CD4-positive, alpha-beta memory T cell (primary cell): ENCODE data around the gene HOXB7. TPM values are rescaled to one million over a fixed set of nuclear protein-coding genes. Genes with fewer than 3 reads are reported as not detected.
A peak's percentile ranks its signal among the peaks of the same experiment; 100 is the strongest.

Experiments used
- CTCF ChIA-PET: fragments of 350-600 bp; sonication (Branson Sonifier 250); formaldehyde crosslinking; loops from one replicate; lab custom pipeline; 2021; ENCODE audit warnings: inconsistent platforms; ENCODE audit not compliant: partially characterized antibody; lab: Charles Lee
- POLR2A ChIA-PET: fragments of 350-600 bp; sonication (Branson Sonifier 250); formaldehyde crosslinking; loops from one replicate; lab custom pipeline; 2021; ENCODE audit not compliant: partially characterized antibody; lab: Charles Lee
- DNase-seq, 5 donors: peaks; one replicate each; pipeline versions ENCODE4 v3.0.0 to v3.0.0-alpha.2; 2020 to 2022; ENCODE audit warnings: mixed read lengths in 1 of 5
- H3K27ac ChIP-seq: one replicate; pipeline ENCODE4 v1.7.0; 2013; ENCODE audit warnings: low read depth, low read length
- H3K27me3 ChIP-seq: 2 replicates; pipeline ENCODE4 v1.7.0; 2013; ENCODE audit warnings: mild to moderate bottlenecking, low read length, moderate library complexity; ENCODE audit not compliant: insufficient read depth
- H3K36me3 ChIP-seq: 2 replicates; pipeline ENCODE4 v1.7.0; 2013; ENCODE audit warnings: mild to moderate bottlenecking, low read length, moderate library complexity; ENCODE audit not compliant: insufficient read depth
- H3K4me1 ChIP-seq: 2 replicates; pipeline ENCODE4 v1.7.0; 2013; ENCODE audit warnings: mild to moderate bottlenecking, low read length, moderate library complexity; ENCODE audit not compliant: insufficient read depth
- H3K4me3 ChIP-seq, 2 donors: one replicate each; pipeline ENCODE4 v1.7.0; 2013; ENCODE audit warnings: low read length in 2 of 2, mild to moderate bottlenecking in 1 of 2
- H3K9me3 ChIP-seq, 2 donors: one replicate each; pipeline ENCODE4 v1.7.0; 2013; ENCODE audit warnings: low read length in 2 of 2, control low read depth in 1 of 2; ENCODE audit not compliant: control insufficient read depth in 1 of 2
- H3K27ac Mint-ChIP-seq, 7 donors: one replicate each; pipeline ENCODE4 v1.8.0; 2020 to 2021; ENCODE audit warnings: mixed read lengths in 7 of 7, mild to moderate bottlenecking in 6 of 7, inconsistent platforms in 3 of 7, moderate library complexity in 3 of 7
- H3K27me3 Mint-ChIP-seq, 2 donors: one replicate each; pipeline ENCODE4 v1.8.0; 2020 to 2021; ENCODE audit warnings: mixed read lengths in 2 of 2
- H3K36me3 Mint-ChIP-seq, 2 donors: one replicate each; pipeline ENCODE4 v1.8.0; 2020 to 2021; ENCODE audit warnings: mixed read lengths in 2 of 2, inconsistent platforms in 1 of 2, mild to moderate bottlenecking in 1 of 2
- H3K4me1 Mint-ChIP-seq, 4 donors: one replicate each; pipeline ENCODE4 v1.8.0; 2020 to 2021; ENCODE audit warnings: mixed read lengths in 4 of 4, mild to moderate bottlenecking in 1 of 4
- H3K4me3 Mint-ChIP-seq, 8 donors: one replicate each; pipeline ENCODE4 v1.8.0; 2020 to 2021; ENCODE audit warnings: mixed read lengths in 8 of 8, mild to moderate bottlenecking in 7 of 8, moderate library complexity in 6 of 8, inconsistent platforms in 3 of 8
- H3K9me3 Mint-ChIP-seq, 8 donors: one replicate each; pipeline ENCODE4 v1.8.0; 2020 to 2021; ENCODE audit warnings: mixed read lengths in 8 of 8, mild to moderate bottlenecking in 5 of 8, inconsistent platforms in 3 of 8, moderate library complexity in 1 of 8
- intact Hi-C: fragments of 100-400 bp; cut with micrococcal nuclease; formaldehyde crosslinking; loops from one replicate; pipeline ENCODE4 v1.15.1; 2023
- polyA plus RNA-seq, 2 donors: library from polyadenylated mRNA; unstranded; fragments of 300-500 nt; fragmentation: Illumina TruSeq; gene quantifications; one replicate each; pipeline ENCODE4 v1.2.3, GENCODE V29; 2021
- total RNA-seq, 2 experiments: library from RNA; stranded (reverse); gene quantifications; one replicate each; pipeline ENCODE4 v1.2.3, GENCODE V29; 2021

The HOXB7 gene
- total and polyA plus RNA-seq, 4 experiments from 2014 or later, result 0.23 to 1.3 (median 0.25) TPM; not detected in 1

DNA sequence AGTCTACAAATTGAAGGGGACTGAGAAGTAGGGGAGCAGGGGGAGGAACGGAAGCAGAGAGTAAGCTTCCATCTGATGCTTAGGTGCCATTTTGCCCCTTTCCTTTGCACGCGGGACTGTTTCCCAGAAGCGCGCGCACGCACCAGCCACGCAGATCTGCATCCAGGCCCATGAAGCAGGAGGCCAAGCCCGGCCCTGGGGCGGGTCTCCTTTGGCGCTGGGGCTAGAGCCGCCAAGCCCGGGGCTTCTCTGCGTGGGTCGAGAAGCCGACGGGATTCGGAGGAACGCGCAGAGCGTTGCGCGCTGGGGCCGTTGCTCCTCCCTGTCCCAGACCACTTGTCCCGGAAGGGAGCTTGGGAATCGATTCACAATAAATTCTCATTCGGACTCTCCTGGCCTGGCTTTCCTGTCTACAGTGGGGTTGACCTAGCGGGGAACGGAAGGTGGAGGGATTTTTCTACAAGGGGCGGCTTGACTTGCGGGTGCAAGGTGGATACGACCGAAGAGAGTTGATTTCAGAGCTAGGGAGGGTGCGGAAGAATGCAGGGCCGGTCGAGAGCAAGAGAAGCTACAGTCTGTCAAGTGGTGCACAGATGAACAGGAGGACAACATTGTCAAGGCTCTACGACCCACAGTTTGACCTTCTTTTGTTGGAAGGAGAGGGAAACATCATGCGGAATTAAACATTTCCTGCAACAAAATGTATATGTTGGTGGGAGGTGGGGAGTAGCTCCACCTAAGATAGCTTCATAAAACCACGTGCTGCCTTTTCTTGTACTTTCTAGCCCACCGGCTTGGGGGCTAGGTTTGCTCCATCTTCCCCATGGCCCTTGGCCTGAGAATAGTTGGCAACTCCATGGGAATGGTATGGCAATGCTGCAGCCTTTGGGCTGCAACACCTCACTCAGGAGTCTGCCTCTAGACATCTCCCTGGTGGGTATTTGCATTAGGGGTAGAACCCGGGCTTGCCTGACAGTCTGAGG lies 10.9 kb upstream of the HOXB7 start:
- CTCF ChIA-PET, result interaction anchor here (1.1 to 3.3 kb wide), 4 partner anchors 7 to 542 kb away, joined by 3 to 16 read pairs (median 4); partner anchors contain the start of gene HOXB8

DNA sequence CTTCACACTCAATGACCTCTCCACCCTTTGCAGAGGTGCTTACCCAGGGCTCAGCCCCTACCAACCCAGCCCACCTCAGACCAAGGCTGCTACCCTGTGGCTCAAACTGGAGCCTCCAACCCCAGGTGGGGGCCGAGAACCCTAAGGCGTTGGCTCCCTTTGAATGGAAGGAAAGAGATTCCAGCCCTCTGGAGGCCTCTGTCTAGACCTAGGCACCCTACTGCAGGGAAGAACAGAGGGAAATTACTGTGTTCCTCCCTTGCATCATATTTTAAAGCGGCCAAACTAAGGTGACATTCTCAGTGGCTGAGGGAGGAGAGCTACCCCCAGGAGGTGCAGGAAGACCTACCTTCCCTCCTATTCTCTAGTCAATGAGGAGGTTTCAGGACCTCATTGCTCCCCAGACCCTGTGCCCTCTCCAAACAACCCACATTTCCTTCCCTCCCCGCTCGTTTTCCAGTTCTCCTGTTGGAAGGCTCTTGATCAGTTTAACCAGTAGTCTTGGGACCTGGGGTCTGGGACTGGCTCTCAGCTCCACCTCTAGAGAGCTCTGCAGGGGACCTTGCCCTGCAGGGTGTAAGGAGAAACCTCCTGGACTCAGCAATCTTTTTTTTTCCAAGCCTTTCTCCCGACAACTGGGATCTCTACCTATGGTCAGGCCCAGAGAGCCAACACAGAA lies 9.8 kb upstream of the HOXB7 start:
- intact Hi-C loops, result no loop called here

More for the DNA sequence above, 10.9 kb upstream of the HOXB7 start:
- POLR2A ChIA-PET, result no interaction called here
- H3K4me1 Mint-ChIP-seq, result peaks cover 14 to 44% (median 21%) of the 10 kb centered on the region in 4 donors
- no peak overlapping the region for H3K4me3 ChIP-seq
- DNase-seq, result no peak
- no peaks in the 10 kb centered on the region for H3K9me3 ChIP-seq
- no peaks in the 10 kb centered on the region for H3K36me3 ChIP-seq
- H3K4me1 ChIP-seq, result peaks cover 38% of the 10 kb centered on the region
- H3K27ac Mint-ChIP-seq, result peak overlapping the region in 1 of 7 donors; percentile 25
- intact Hi-C loops, result no loop called here
- H3K36me3 Mint-ChIP-seq, result no peaks in the 10 kb centered on the region
- peaks cover 79% of the 10 kb centered on the region for H3K27me3 ChIP-seq
- peaks cover 62 to 76% of the 10 kb centered on the region in 2 donors for H3K27me3 Mint-ChIP-seq
- no peak overlapping the region for H3K27ac ChIP-seq
- peaks cover 0 to 1% (median 0%) of the 10 kb centered on the region in 8 donors for H3K9me3 Mint-ChIP-seq
- H3K4me3 Mint-ChIP-seq, result peak overlapping the region in 1 of 8 donors; percentile 53

DNA sequence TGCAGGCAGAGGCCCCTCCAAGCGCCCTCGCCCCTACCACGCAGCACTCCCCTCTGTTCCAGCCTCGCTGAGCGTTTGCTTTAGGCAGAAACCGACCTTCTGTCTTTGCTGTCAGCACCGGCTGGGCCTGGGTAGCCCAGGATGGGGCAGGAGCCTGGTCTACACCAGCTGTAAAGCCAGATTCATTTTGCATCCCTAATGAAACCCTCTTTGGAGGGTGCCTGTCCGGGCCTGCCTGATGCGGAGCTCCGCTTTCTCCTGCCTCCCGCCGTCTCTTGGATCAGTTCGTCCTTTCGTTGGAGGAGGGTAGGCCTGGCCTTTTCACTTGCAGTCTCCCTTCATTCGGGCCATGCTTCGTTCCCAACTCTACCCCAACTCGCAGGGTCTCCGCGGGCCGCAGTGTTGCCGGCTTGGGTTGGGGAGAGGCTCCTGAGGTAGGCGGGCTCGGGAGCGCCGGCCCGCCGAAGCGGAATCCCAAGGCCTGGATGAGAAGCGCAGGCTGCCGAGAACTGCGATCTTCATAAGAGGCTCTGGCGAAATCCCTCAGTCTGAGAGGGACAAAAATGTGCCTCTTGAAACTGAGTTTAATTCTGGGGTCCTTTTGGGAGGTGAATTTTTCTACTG lies 9.1 kb upstream of the HOXB7 start:
- peak overlapping the region in 1 of 7 donors; percentile 79 for H3K27ac Mint-ChIP-seq
- no peak for DNase-seq
- intact Hi-C loops, result loop anchor here (2.0 kb wide), 1 partner anchor 843 kb away; no protein-coding TSS in a partner anchor

More for the DNA sequence above, 9.8 kb upstream of the HOXB7 start:
- peaks cover 68 to 80% of the 10 kb centered on the region in 2 donors for H3K27me3 Mint-ChIP-seq
- no peak overlapping the region for H3K4me3 Mint-ChIP-seq
- Histone ChIP-seq H3K4me1 (peaks cover 29% of the 10 kb centered on the region), H3K27me3 (peaks cover 89% of the 10 kb centered on the region), H3K4me3 (no peak overlapping the region), H3K36me3 (no peaks in the 10 kb centered on the region), H3K9me3 (no peaks in the 10 kb centered on the region), H3K27ac (no peak overlapping the region)
- H3K4me1 Mint-ChIP-seq, result peaks cover 11 to 41% (median 18%) of the 10 kb centered on the region in 4 donors
- peak overlapping the region in 1 of 7 donors; percentile 79 for H3K27ac Mint-ChIP-seq
- DNase-seq, result no peak
- H3K36me3 Mint-ChIP-seq, result no peaks in the 10 kb centered on the region
- CTCF ChIA-PET, result interaction anchor here (1.1 to 3.2 kb wide), 4 partner anchors 8 to 540 kb away, joined by 3 to 26 read pairs (median 8); no protein-coding TSS in a partner anchor
- POLR2A ChIA-PET, result no interaction called here
- H3K9me3 Mint-ChIP-seq, result peaks cover 0 to 4% (median 0%) of the 10 kb centered on the region in 8 donors

DNA sequence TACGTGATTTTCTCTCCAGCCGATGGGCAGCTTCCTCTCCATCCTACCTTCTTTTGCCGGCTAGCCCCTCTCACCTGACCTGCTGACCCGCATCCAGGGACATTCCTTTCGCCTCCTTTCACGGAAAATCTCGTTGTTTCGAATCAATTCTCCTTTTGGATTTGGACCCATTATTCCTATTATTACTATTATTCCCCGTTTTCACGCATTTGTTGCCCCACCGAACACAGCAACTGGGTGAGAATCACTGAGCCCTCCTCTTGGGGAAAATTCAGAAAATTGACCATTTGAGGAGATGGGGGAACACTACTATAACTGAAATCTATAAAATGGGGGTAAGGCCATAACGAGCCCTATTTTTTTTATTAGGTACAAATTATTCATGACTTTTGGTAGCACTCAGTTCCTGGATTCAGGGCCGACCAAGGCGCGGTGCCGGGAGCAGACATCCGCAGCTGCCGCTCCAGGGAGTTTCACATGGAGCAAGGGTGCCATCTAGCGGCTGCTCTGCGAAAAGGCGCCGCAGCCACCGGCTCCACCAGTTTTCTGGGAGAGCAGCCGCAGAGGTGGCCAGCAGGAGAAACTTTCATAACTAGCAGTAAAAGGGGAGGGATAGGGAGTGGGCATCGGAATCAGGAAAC lies 7.6 kb upstream of the HOXB7 start:
- peaks cover 89% of the 10 kb centered on the region for H3K27me3 ChIP-seq
- CTCF ChIA-PET, result interaction anchor here (0.5 to 3.2 kb wide), 30 partner anchors 11 to 734 kb away, joined by 3 to 27 read pairs (median 4); partner anchors contain the start of gene HOXB5
- H3K9me3 ChIP-seq, result no peaks in the 10 kb centered on the region
- H3K27ac ChIP-seq, result no peak overlapping the region
- Mint-ChIP-seq H3K4me1 (peaks cover 17 to 59% (median 30%) of the 10 kb centered on the region in 4 donors), H3K27me3 (peaks cover 71 to 83% of the 10 kb centered on the region in 2 donors), H3K4me3 (peak overlapping the region in 6 of 8 donors; percentile 16 to 59 (median 35)), H3K9me3 (peaks cover 0 to 6% (median 0%) of the 10 kb centered on the region in 8 donors), H3K36me3 (no peaks in the 10 kb centered on the region), H3K27ac (peak overlapping the region in 4 of 7 donors; percentile 75 to 91 (median 80))
- POLR2A ChIA-PET, result interaction anchor here (1.0 to 1.3 kb wide), 2 partner anchors 9 to 19 kb away, joined by 3 to 4 read pairs; no protein-coding TSS in a partner anchor
- intact Hi-C loops, result loop anchor here (1.0 to 2.0 kb wide), 6 partner anchors 282 to 842 kb away; no protein-coding TSS in a partner anchor
- H3K36me3 ChIP-seq, result no peaks in the 10 kb centered on the region
- peak; percentile 73 to 84 (median 77) for DNase-seq
- peaks cover 35% of the 10 kb centered on the region for H3K4me1 ChIP-seq
- no peak overlapping the region for H3K4me3 ChIP-seq

More for the DNA sequence above, 9.1 kb upstream of the HOXB7 start:
- ChIA-PET POLR2A (no interaction called here), CTCF (interaction anchor here (1.2 to 3.2 kb wide), 3 partner anchors 9 to 539 kb away, joined by 3 to 26 read pairs (median 13); no protein-coding TSS in a partner anchor)
- no peak overlapping the region for H3K4me3 Mint-ChIP-seq
- H3K9me3 Mint-ChIP-seq, result peaks cover 0 to 4% (median 0%) of the 10 kb centered on the region in 8 donors
- peaks cover 25% of the 10 kb centered on the region for H3K4me1 ChIP-seq
- no peaks in the 10 kb centered on the region for H3K9me3 ChIP-seq
- H3K27me3 ChIP-seq, result peaks cover 90% of the 10 kb centered on the region
- H3K27me3 Mint-ChIP-seq, result peaks cover 70 to 84% of the 10 kb centered on the region in 2 donors
- H3K36me3 Mint-ChIP-seq, result no peaks in the 10 kb centered on the region
- H3K27ac ChIP-seq, result no peak overlapping the region
- H3K4me3 ChIP-seq, result no peak overlapping the region
- H3K36me3 ChIP-seq, result no peaks in the 10 kb centered on the region
- H3K4me1 Mint-ChIP-seq, result peaks cover 9 to 44% (median 17%) of the 10 kb centered on the region in 4 donors

DNA sequence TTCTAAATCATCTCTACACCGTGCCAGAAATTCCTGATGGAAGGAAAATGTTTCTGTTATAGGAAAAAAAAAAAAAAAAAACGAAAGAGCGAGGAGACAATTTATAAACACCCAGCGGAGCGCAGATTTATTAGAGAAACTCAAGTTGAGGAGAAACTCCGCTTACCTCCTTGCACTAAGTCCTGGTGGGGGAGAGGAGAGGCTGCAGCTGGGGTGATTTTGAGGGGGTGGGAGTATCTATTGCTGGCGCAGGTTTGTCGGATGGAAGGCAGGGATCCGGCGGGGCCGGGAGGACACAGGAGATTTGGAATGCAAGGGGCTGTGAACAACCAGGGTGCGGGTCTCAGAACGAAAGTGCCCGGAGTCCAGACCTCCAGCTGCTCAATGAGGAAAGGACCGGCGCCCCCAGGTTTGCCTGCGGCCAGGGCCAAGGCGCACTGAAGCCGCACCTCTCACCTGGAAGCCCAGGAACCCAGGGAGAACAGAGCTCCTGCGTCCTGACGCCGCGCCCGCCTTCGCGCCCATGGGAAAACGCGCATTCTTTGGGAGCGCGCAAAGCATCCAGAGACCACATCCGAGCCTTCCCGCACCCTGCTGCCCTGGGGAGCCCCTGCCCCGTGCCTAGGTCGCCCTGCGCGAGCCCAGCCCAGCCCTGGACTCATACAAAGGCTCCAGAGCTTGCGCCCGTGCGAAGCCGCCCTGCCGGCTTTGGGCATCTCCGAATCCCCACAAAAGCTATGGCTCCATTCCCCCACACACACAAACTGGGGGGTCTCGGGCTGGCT lies 6.8 kb upstream of the HOXB7 start:
- H3K4me1 Mint-ChIP-seq, result peaks cover 20 to 64% (median 34%) of the 10 kb centered on the region in 4 donors
- peaks cover 88% of the 10 kb centered on the region for H3K27me3 ChIP-seq
- peak overlapping the region in 3 of 8 donors; percentile 25 to 59 (median 48) for H3K4me3 Mint-ChIP-seq
- H3K9me3 ChIP-seq, result no peaks in the 10 kb centered on the region
- intact Hi-C loops, result loop anchor here (1.0 to 2.0 kb wide), 6 partner anchors 281 to 841 kb away; no protein-coding TSS in a partner anchor
- no peak overlapping the region for H3K4me3 ChIP-seq
- CTCF ChIA-PET, result interaction anchor here (0.8 to 3.2 kb wide), 18 partner anchors 11 to 591 kb away, joined by 3 to 27 read pairs (median 5); partner anchors contain the start of gene HOXB5
- H3K36me3 Mint-ChIP-seq, result no peaks in the 10 kb centered on the region
- DNase-seq, result no peak
- H3K27me3 Mint-ChIP-seq, result peaks cover 67 to 81% of the 10 kb centered on the region in 2 donors
- peaks cover 0 to 6% (median 0%) of the 10 kb centered on the region in 8 donors for H3K9me3 Mint-ChIP-seq
- peak overlapping the region in 3 of 7 donors; percentile 43 to 81 (median 75) for H3K27ac Mint-ChIP-seq
- POLR2A ChIA-PET, result interaction anchor here (1.0 to 1.3 kb wide), 3 partner anchors 9 to 19 kb away, joined by 3 to 4 read pairs (median 4); no protein-coding TSS in a partner anchor
- H3K36me3 ChIP-seq, result no peaks in the 10 kb centered on the region
- no peak overlapping the region for H3K27ac ChIP-seq
- H3K4me1 ChIP-seq, result peaks cover 40% of the 10 kb centered on the region
